Ramos (cell line): ENCODE measurements around the gene FRS3.
"Not testable (repeated sequence)": the region's sequence is repeated elsewhere in the genome, so short reads cannot be mapped to it uniquely, and the experiment has no call there.

Experiments
- in situ Hi-C: fragments of 300-500 bp; cut with MboI; formaldehyde crosslinking; loops from one replicate; pipeline ENCODE4 v1.14.3; 2022; ENCODE audit warnings: low sequenced_read_pairs; ENCODE audit not compliant: unreplicated experiment

FRS3 gene

DNA sequence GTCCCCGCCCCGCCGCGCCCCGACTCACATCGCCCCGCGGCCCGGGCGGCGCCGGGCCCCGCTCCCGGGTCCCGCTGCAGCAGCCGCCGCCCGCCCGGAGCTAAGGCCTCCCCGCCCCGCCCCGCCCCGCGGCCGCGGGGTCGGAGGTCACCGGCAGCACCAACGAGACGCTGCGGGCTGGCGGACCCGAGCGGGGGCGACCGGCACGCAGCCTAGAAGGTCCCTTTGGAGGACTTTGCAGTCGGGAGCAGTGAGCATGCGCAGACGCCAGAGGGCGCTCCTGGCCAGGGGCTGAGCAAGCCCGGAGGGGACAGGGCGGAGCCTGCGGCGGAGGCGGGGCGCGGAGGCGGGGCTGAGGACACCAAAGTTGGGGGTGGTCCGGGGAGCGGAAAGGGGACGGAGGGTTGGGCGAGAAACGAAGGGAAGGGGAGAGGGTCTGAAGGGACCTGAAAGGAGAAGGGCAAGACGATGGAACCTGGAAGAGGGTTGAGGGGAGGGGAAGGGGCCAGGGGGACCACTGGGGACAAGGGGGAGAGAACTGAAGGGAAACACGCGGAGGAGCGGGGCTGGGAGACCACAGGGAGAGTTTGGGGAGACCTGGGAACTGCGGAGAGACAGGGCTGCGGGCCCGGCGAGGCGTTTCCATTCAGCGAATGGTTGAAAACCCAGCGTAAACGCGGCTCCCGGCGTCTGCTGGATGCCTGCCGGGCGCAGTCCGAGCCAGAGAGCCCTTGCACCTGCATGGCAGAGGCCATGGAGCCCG, at the start of gene FRS3:
TSS of gene FRS3 (minus strand) at position 113 of the 763 bp plus-strand sequence. CDS start 2,913 bp downstream, outside the sequence.
- in situ Hi-C loops = loop anchor here (10.0 kb wide), 1 partner anchor 145 kb away; the partner anchor contains the start of genes BYSL and MED20

DNA sequence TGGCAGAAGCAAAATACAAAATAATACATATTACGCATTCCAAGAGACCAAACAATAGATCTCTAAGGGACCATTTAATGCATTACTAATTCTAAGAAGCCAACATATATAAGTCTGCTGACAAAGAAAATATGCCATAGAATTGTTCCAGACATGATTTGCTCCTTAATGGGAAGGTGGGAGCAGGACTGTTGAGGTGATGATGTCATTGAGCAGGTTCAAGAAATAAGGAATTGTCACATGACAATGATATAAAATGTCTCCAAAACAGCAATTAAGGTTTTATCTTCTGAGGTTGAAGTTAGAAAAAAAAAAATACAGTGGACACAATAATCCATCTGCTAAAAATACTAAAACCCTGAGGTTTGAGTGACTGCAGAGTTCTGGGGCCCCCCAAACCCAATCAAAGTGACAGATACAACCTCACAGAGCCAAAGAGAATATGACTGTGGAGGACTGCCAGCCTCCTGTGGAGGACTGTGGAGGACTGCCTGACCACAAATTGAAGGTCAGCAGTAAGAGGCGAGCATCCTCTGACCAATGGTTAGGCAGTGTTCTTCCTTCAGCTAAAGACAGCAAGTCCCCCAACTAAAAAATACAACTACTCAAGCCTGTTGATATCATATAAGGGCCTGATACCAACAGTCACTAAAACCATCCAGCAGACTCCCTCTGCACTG, 46.8 kb upstream of the FRS3 start:
- in situ Hi-C loops = no loop called here

DNA sequence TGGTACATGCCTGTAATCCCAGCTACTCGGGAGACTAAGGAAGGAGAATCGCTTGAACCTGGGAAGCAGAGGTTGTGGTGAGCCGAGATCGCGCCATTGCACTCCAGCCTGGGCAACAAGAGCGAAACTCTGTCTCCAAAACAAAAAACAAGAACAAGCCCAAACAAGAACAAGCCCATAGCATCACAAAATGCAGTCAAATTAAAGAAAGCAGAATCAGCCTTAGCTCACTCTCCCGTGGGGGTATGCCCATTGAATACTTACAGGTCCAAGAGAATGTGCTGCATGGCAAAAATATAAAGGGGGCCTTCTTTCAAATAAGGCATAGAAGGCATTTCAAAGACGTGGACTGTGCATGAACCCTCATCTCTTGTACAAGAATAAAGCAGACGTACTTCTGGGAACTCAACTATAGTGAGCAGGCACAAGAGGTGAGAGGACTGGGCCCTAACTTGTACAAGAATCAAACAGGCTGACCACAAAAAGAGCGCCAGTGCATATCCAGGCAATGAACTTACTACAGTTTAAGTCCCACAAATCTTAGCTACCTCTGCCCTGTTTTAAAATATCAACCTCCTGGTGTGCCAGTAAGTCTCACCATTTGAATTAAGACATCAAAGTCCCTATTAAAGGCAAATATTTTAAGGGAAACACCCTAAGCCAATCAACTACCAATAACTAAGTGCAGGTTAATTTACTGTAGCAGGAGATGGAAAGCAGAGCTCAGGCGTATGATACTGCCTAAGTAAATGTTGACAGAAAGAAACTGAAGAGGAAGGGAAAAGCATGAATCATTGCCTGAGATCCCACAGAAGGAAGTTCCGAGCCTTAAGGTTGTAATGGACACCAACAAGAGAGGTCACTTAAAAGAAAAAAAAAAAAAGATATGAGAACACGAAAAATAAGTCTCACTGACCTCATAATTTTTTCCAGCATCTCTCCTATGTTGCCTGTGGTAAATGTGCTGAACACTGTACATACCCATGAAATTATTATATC, 45.2 kb upstream of the FRS3 start:
- in situ Hi-C loops = no loop called here

DNA sequence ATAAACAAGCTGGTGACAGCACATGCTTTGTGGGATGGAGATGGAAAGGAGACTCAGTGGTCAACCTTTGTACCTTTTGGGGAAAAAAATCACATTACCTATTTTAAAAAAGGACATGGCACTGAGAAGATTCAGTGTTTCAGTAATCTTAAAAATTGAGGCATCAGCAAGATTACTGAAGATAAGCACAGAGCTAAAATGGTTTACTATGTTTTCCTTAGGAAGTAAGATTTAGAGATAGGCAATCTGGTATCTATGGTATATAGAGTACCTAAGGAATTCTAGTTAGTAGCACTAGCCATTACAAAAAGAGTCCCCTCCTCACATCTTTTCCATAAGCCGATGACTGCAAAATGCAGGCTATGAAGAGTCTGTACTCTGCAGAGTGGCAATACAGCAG, 43.5 kb upstream of the FRS3 start:
- in situ Hi-C loops = no loop called here

GRCh38 chr6:41822021-41822420, 42.3 kb upstream of the FRS3 start:
- in situ Hi-C loops = no loop called here

DNA sequence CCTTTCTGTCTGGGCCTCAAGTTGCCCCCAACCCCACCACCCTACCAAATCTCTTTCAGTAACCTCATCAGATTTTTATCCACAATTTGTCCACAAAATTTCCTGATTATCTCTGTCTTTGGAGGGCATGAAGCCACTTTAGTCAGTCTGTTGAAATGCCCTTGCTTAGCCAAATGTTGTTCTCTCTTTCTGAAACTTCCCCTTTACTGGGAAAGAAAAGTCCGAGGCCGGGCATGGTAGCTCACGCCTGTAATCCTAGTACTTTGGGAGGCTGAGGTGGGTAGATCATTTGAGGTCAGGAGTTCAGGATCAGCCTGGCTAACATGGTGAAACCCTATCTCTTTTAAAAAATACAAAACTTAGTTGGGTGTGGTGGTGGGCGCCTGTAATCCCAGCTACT, 41.6 kb upstream of the FRS3 start:
- in situ Hi-C loops = no loop called here

DNA sequence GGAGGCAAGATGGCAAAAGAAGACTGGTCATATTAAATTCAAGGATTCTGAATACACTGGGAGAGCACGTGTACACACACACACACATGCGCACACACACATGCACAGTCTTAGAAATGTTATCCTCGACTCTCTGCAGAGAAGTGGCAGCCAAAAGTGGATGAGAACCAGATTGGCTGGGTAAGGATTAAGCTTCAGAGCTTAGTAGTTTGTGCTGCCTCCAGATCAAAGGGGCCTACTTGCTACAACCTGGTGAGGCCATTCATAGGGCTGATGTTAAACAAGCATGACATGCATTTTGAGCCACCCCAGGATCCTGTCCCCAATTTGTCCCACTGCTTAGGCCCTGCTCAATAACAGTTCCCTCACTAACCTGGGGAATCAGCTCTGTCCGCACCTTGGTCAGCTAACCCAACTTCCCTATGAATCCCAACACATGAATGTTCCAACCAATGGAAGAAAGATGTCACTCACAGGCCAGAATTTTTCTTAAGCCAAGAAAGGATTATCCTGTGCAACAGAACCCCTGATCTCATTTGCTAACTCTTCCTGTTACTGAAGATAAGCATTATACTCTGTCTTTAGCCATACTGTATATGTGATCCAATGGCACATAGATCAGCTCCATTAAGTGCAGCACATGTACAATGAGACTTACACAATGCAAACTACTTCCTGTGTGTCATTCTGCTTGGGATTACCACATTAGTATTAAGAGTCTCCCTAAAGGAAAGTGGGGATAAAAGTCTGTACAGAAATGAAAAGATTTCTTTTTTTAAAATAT, 38.8 kb upstream of the FRS3 start:
- in situ Hi-C loops = no loop called here

GRCh38 chr6:41815587-41815986, 35.9 kb upstream of the FRS3 start:
- in situ Hi-C loops = no loop called here

DNA sequence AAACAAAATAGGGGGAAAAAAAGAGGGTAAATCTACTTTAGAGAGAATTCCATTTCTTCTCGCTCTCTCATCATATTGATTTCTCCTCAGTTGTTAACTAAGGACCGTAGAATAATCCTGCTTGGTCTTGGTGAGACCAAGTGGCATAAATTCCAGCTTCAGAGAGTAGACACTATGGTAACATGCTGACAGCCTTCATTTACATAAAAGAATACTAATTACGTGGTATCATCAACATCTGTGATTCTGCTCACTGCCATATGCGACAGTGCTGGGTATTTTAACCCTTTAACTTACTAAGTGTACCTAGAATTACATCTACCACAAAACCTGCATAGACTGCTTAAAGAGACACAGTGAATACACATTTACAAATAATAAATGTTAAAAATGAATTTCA, 34.9 kb upstream of the FRS3 start:
- in situ Hi-C loops = no loop called here

DNA sequence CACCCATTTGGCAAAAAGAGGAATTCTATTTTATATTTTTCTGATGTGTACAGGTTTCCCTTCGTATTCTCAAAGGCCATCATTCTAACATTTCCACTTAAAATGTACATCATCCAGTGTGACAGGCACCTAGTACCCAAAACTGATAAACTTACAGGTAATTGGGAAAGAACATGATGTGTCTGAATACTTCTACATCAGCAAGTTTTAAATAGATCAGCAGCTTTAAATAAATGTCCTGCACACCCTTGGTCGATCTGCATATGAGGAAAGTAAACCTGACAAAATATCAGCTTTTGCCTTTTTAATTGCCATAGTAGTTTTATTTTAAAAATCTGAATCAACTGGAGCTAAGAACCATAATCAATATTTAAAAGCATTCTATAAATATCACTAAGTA, 34.3 kb upstream of the FRS3 start:
- in situ Hi-C loops = no loop called here

- in situ Hi-C loops = no loop called here
Observed at GRCh38 chr6:41813469-41813868, 33.8 kb upstream of the FRS3 start.

GRCh38 chr6:41811946-41812345, 32.2 kb upstream of the FRS3 start:
- in situ Hi-C loops = not testable (repeated sequence)

GRCh38 chr6:41811095-41811494, 31.4 kb upstream of the FRS3 start:
- in situ Hi-C loops = no loop called here

- in situ Hi-C loops = no loop called here
Observed at GRCh38 chr6:41805830-41806774, 26.4 kb upstream of the FRS3 start.

DNA sequence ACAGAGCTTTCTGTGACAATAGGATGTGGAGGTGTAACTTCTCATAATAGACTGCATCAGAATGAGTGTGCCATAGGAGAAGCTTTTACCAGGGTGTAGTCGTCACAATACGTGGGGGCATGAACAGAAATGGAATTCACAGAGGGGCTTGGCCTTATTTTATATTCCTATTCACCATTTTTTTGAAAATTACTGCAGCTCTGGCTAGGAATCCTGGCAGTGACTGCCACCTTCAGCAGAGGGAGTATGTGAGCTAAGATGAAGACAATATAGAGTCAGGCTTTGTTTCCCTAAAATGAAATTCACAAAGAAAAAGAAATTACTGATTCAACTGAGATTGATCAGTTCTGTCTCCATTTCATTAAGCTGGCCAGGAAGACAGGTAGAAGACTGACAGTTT, 21.7 kb upstream of the FRS3 start:
- in situ Hi-C loops = no loop called here

- in situ Hi-C loops = no loop called here
Observed at GRCh38 chr6:41799559-41799911, 19.8 kb upstream of the FRS3 start.

DNA sequence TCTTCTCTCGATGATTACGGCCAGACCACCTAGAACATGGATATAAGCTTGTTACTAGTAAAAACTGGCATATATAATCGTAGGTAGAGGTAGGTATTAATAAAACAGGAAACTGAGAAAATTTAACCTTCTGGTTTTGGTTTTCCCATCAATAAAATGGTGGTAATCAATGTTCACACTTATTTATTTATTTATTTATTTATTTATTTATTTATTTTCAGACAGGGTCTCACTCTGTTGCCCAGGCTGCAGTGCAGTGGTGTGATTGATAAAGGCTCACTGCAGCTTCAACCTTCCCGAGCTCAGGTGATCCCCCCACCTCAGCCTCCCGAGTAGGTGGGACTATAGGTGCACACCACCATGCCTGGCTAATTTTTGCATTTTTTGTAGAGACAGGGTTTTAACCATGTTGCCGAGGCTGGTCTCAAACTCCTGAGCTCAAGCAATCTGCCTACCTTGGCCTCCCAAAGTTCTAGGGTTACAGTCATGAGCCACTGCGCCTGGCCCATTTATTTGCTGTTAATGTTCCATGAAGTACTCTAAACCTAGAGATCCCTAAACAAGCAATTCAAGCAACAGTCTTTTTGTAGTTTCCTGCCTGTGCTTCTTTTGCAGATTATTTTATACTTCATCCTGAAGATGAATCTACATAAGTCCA, 19.3 kb upstream of the FRS3 start:
- in situ Hi-C loops = no loop called here

DNA sequence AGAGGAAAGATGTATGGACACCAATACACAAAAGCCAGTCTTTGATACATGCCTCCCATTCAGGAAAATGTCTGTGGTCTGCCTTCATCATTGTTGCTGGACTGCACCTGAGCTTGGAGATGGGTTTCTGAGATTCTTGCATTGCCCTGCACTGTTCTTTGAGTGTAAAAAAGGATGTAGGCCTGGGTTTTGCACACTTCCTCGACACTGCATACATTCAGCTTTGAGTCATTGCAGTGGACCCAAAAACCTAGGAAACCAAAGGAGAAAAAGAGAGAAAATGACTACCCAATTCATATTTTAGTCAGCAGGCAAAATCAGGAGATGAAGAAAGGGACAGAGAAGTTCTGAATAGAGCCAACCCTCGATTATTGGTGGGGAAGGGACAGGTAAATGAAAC, 16.8 kb upstream of the FRS3 start:
- in situ Hi-C loops = no loop called here
